H1 (cell line): ENCODE results near the gene MBNL1. TPM values are rescaled to one million over a fixed set of nuclear protein-coding genes. Genes with fewer than 3 reads are reported as not detected.

Experiments
- CTCF ChIA-PET: fragments of 300-600 bp; sonication (Branson Sonifier 250); formaldehyde crosslinking; loops from one replicate; lab custom pipeline; 2021; ENCODE audit not compliant: partially characterized antibody; lab: Charles Lee
- POLR2A ChIA-PET: fragments of 300-600 bp; sonication (Branson Sonifier 250); formaldehyde crosslinking; loops from one replicate; lab custom pipeline; 2021; ENCODE audit warnings: inconsistent platforms; ENCODE audit not compliant: partially characterized antibody; lab: Charles Lee
- DNase-seq, 2 experiments: peaks; one replicate each; pipeline versions ENCODE4 v3.0.0 to v3.0.0-alpha.2; 2010 to 2022; ENCODE audit warnings: low spot score in 2 of 2, low read depth in 1 of 2, mixed read lengths in 1 of 2
- FAIRE-seq: peaks from 2 replicates; lab custom pipeline; 2011; peaks lifted over from hg19 to GRCh38; lab: Jason Lieb, UNC
- H2AFZ ChIP-seq: 2 replicates; pipeline ENCODE4 v1.8.1; 2012; ENCODE audit warnings: low read length, inconsistent platforms
- H2AK5ac ChIP-seq: 2 replicates; pipeline ENCODE4 v1.6.1; 2013; ENCODE audit warnings: low read depth, low read length
- H2BK120ac ChIP-seq: replicated peaks from 2 replicates; pipeline ENCODE3; 2013; ENCODE audit warnings: low read depth, low read length, inconsistent platforms
- H2BK12ac ChIP-seq: 2 replicates; pipeline ENCODE4 v1.6.1; 2013; ENCODE audit warnings: low read depth, low read length
- H2BK15ac ChIP-seq: 2 replicates; pipeline ENCODE4 v1.6.1; 2013; ENCODE audit warnings: low read length
- H2BK20ac ChIP-seq: 2 replicates; pipeline ENCODE4 v1.6.1; 2013; ENCODE audit warnings: low read length
- H2BK5ac ChIP-seq: 2 replicates; pipeline ENCODE4 v1.6.1; 2013; ENCODE audit warnings: low read depth, low read length
- H3K14ac ChIP-seq: 2 replicates; pipeline ENCODE4 v1.6.1; 2013; ENCODE audit warnings: inconsistent platforms; ENCODE audit not compliant: insufficient read length
- H3K18ac ChIP-seq: 2 replicates; pipeline ENCODE4 v1.6.1; 2013; ENCODE audit warnings: low read length; ENCODE audit errors: extremely low read depth
- H3K23ac ChIP-seq: 2 replicates; pipeline ENCODE4 v1.6.1; 2013; ENCODE audit warnings: inconsistent platforms; ENCODE audit not compliant: insufficient read length
- H3K23me2 ChIP-seq: 2 replicates; pipeline ENCODE4 v1.6.1; 2013; ENCODE audit warnings: low read depth, low read length
- H3K27ac ChIP-seq: 2 replicates; pipeline ENCODE4 v1.6.1; 2011; ENCODE audit warnings: low read depth, low read length, inconsistent platforms
- H3K27me3 ChIP-seq, 4 experiments: replicated peaks in 1 of 4; 1 replicate in 1 of 4; 2 replicates in 3 of 4; pipeline versions ENCODE4 v1.6.1 to v1.8.1; 2011 to 2013; ENCODE audit warnings: low read length in 3 of 4, mild to moderate bottlenecking in 3 of 4, inconsistent platforms in 2 of 4, mixed read lengths in 2 of 4, moderate library complexity in 1 of 4; ENCODE audit not compliant: control insufficient read depth in 3 of 4, insufficient read depth in 3 of 4; ENCODE audit errors: extremely low read depth in 1 of 4
- H3K36me3 ChIP-seq, 4 experiments: 2 replicates each; pipeline versions ENCODE4 v1.6.1 to v1.8.1; 2011 to 2013; ENCODE audit warnings: mild to moderate bottlenecking in 4 of 4, low read length in 3 of 4, moderate library complexity in 2 of 4, control low read depth in 1 of 4, inconsistent platforms in 1 of 4; ENCODE audit not compliant: insufficient read depth in 4 of 4, control insufficient read depth in 2 of 4
- H3K4ac ChIP-seq: replicated peaks from 2 replicates; pipeline ENCODE3; 2013; ENCODE audit warnings: low read length, low read depth, mixed read lengths, inconsistent platforms; ENCODE audit not compliant: insufficient read length
- H3K4me1 ChIP-seq, 4 experiments: replicated peaks in 1 of 4; 1 replicate in 1 of 4; 2 replicates in 3 of 4; pipeline versions ENCODE4 v1.6.1 to v1.8.1; 2011 to 2013; ENCODE audit warnings: low read length in 3 of 4, inconsistent platforms in 2 of 4, mixed read lengths in 1 of 4; ENCODE audit not compliant: insufficient read depth in 4 of 4, control insufficient read depth in 3 of 4
- H3K4me2 ChIP-seq, 2 experiments: 2 replicates each; pipeline versions ENCODE4 v1.6.1 to v1.8.1; 2011 to 2013; ENCODE audit warnings: low read depth in 2 of 2, low read length in 2 of 2, control low read depth in 1 of 2, inconsistent platforms in 1 of 2, mild to moderate bottlenecking in 1 of 2; ENCODE audit not compliant: insufficient read depth in 1 of 2
- H3K4me3 ChIP-seq, 4 experiments: fragments of 200-600, 300-600 bp in 1 of 4; sonication (generic), shearing (Covaris generic), sonication (Bioruptor Twin) in 1 of 4; 2 replicates each; pipeline versions ENCODE4 v1.5.1 to v1.8.1; 2011 to 2016; ENCODE audit warnings: low read length in 4 of 4, low read depth in 3 of 4, control low read depth in 2 of 4, inconsistent platforms in 2 of 4, mild to moderate bottlenecking in 2 of 4, mixed read lengths in 1 of 4, moderate library complexity in 1 of 4; ENCODE audit not compliant: insufficient read depth in 2 of 4; ENCODE audit errors: extremely low read depth in 1 of 4
- H3K56ac ChIP-seq: replicated peaks from 2 replicates; pipeline ENCODE3; 2013; ENCODE audit warnings: low read depth, mild to moderate bottlenecking, mixed read lengths, low read length, inconsistent platforms; ENCODE audit not compliant: insufficient read length
- H3K79me1 ChIP-seq: 2 replicates; pipeline ENCODE4 v1.6.1; 2013; ENCODE audit warnings: low read depth, low read length, control low read depth
- H3K79me2 ChIP-seq, 2 experiments: 2 replicates each; pipeline versions ENCODE4 v1.6.1 to v1.8.1; 2012 to 2013; ENCODE audit warnings: low read length in 2 of 2, mild to moderate bottlenecking in 2 of 2, inconsistent platforms in 1 of 2; ENCODE audit not compliant: insufficient read depth in 2 of 2, control insufficient read depth in 1 of 2
- H3K9ac ChIP-seq, 4 experiments: replicated peaks in 1 of 4; 1 replicate in 1 of 4; 2 replicates in 3 of 4; pipeline versions ENCODE4 v1.6.1 to v1.8.1; 2011 to 2013; ENCODE audit warnings: low read depth in 3 of 4, low read length in 3 of 4, control low read depth in 2 of 4, mild to moderate bottlenecking in 2 of 4, moderate library complexity in 2 of 4, inconsistent platforms in 1 of 4; ENCODE audit errors: extremely low read depth in 1 of 4
- H3K9me3 ChIP-seq, 2 experiments: 2 replicates each; pipeline versions ENCODE4 v1.6.1 to v1.8.1; 2012 to 2013; ENCODE audit warnings: mild to moderate bottlenecking in 2 of 2, moderate library complexity in 2 of 2, control low read depth in 1 of 2, inconsistent platforms in 1 of 2, low read depth in 1 of 2, low read length in 1 of 2, mixed read lengths in 1 of 2; ENCODE audit not compliant: insufficient read depth in 2 of 2
- H4K20me1 ChIP-seq, 2 experiments: replicated peaks in 1 of 2; 2 replicates each; pipeline versions ENCODE3 to v1.8.1; 2011 to 2013; ENCODE audit warnings: inconsistent platforms in 2 of 2, low read length in 2 of 2, mild to moderate bottlenecking in 1 of 2; ENCODE audit not compliant: insufficient read depth in 2 of 2, control insufficient read depth in 1 of 2
- H4K5ac ChIP-seq: 2 replicates; pipeline ENCODE4 v1.6.1; 2013; ENCODE audit warnings: low read length, low read depth, mixed read lengths, inconsistent platforms; ENCODE audit not compliant: insufficient read length
- H4K8ac ChIP-seq: 2 replicates; pipeline ENCODE4 v1.8.0; 2013; ENCODE audit warnings: mild to moderate bottlenecking, moderate library complexity, low read length, inconsistent platforms; ENCODE audit not compliant: insufficient read depth; ENCODE audit errors: extremely low read depth
- H4K91ac ChIP-seq: replicated peaks from 2 replicates; pipeline ENCODE3; 2013; ENCODE audit warnings: low read length, mixed read lengths, inconsistent platforms; ENCODE audit not compliant: insufficient read length
- ATF3 ChIP-seq: IDR thresholded peaks from 2 replicates; pipeline ENCODE4 v1.6.1; 2011; ENCODE audit warnings: low read depth, mild to moderate bottlenecking, low read length; ENCODE audit not compliant: insufficient read depth
- CBX8 ChIP-seq: fragments of 300-800, 300-1000 bp; sonication (generic); IDR thresholded peaks from 2 replicates; pipeline ENCODE4 v1.7.1; 2016; ENCODE audit warnings: low read depth, low read length, borderline replicate concordance
- CTBP2 ChIP-seq: IDR thresholded peaks from 2 replicates; pipeline ENCODE4 v1.7.0; 2011; ENCODE audit warnings: borderline replicate concordance, mild to moderate bottlenecking, moderate library complexity, mixed read lengths, low read length; ENCODE audit not compliant: insufficient read depth, insufficient read length
- EP300 ChIP-seq, 2 experiments: IDR thresholded peaks; 1 replicate in 1 of 2; 2 replicates in 1 of 2; pipeline ENCODE4 v1.6.1; 2011 to 2012; ENCODE audit warnings: low read depth in 2 of 2, low read length in 2 of 2, mild to moderate bottlenecking in 2 of 2, borderline replicate concordance in 1 of 2, inconsistent platforms in 1 of 2, moderate library complexity in 1 of 2
- JUND ChIP-seq: IDR thresholded peaks from 2 replicates; pipeline ENCODE4 v1.6.1; 2011; ENCODE audit warnings: mild to moderate bottlenecking, improper control_type of control experiment, low read length
- PHF8 ChIP-seq: fragments of 200-600 bp; sonication (generic); conservative IDR thresholded peaks from 2 replicates; pipeline ENCODE4 v1.7.1; 2012; ENCODE audit warnings: low read depth, mild to moderate bottlenecking, inconsistent platforms, low read length, moderate library complexity
- POLR2A ChIP-seq, 2 experiments: IDR thresholded peaks; 1 replicate in 1 of 2; 2 replicates in 1 of 2; pipeline ENCODE4 v1.6.1; 2011; ENCODE audit warnings: low read depth in 2 of 2, low read length in 2 of 2, mild to moderate bottlenecking in 2 of 2; ENCODE audit errors: control extremely low read depth in 1 of 2
- POU5F1 ChIP-seq: IDR thresholded peaks from 2 replicates; pipeline ENCODE4 v1.6.1; 2011; ENCODE audit warnings: low read depth, mild to moderate bottlenecking, low read length, moderate library complexity
- RBBP5 ChIP-seq: IDR thresholded peaks from 2 replicates; pipeline ENCODE4 v1.7.1; 2012; ENCODE audit warnings: low read depth, mild to moderate bottlenecking, inconsistent platforms, low read length, moderate library complexity, borderline replicate concordance
- RNF2 ChIP-seq: fragments of 200-900, 300-1000 bp; sonication (generic); IDR thresholded peaks from 2 replicates; pipeline ENCODE4 v1.7.1; 2016; ENCODE audit warnings: borderline replicate concordance, low read depth, mild to moderate bottlenecking, antibody characterized with exemption, low read length; ENCODE audit not compliant: poor library complexity, severe bottlenecking; ENCODE audit errors: missing control alignments
- RXRA ChIP-seq: IDR thresholded peaks from 2 replicates; pipeline ENCODE4 v1.6.1; 2011; ENCODE audit warnings: low read depth, mild to moderate bottlenecking, low read length, moderate library complexity; ENCODE audit not compliant: insufficient read depth
- SUZ12 ChIP-seq: fragments of 200-600 bp; sonication (generic); IDR thresholded peaks from 2 replicates; pipeline ENCODE4 v1.6.1; 2012; ENCODE audit warnings: mild to moderate bottlenecking, inconsistent platforms, low read length, moderate library complexity, mixed read lengths
- TEAD4 ChIP-seq: IDR thresholded peaks from 2 replicates; pipeline ENCODE4 v1.6.1; 2012; ENCODE audit warnings: low read depth, low read length, inconsistent platforms, mixed read lengths
- WGBS, 2 experiments: shearing (Covaris generic) in 1 of 2; methylation state at CpG; one replicate each; pipeline versions ENCODE4 v1.1.6 to v1.1.7; 2013 to 2015; ENCODE audit warnings: low lambda C conversion rate in 2 of 2, mixed read lengths in 2 of 2, inconsistent platforms in 1 of 2, low coverage in 1 of 2, missing lambda C conversion rate in 1 of 2; ENCODE audit not compliant: insufficient replicate concordance in 2 of 2, insufficient coverage in 1 of 2, insufficient read length in 1 of 2; ENCODE audit errors: extremely low coverage in 1 of 2, missing lambda C conversion rate in 1 of 2; 5-methylcytosine and 5-hydroxymethylcytosine counted together
- polyA plus RNA-seq, 7 experiments: library from polyadenylated mRNA; depleted of rRNA in 3 of 7; stranded (reverse) in 5 of 7; unstranded in 2 of 7; fragments of >200 nt in 5 of 7; fragments of 200-250 nt in 2 of 7; gene quantifications; 1 replicate in 5 of 7; 2 replicates in 1 of 7; 4 replicates in 1 of 7; pipeline versions ENCODE4 v1.2.1 to v1.2.3, GENCODE V29; 2011 to 2013; ENCODE audit warnings: missing spikeins in 2 of 7, mixed read lengths in 2 of 7
- total RNA-seq: library from RNA; stranded (reverse); fragmentation: NEBNext Ultra II Directional; extraction: Animal tissue kit (Norgen Biotek cat#: 25700); gene quantifications from 2 replicates; pipeline ENCODE4 v1.2.1, GENCODE V29; 2021

Gene MBNL1
- total and polyA plus RNA-seq, 2 of the 8 experiments (the other 6 are each of a cell fraction or from before 2014, with no cell fraction given) = 5.0 to 16.4 TPM

GRCh38 chr3:152383136-152383606 is 114.4 kb downstream of the MBNL1 start:
- Histone ChIP-seq H3K23ac (no peak overlapping the region), H3K79me2 (peaks cover 0 to 32% of the 10 kb centered on the region in 2 experiments; a peak in 2 of 4 replicates), H4K91ac (no peak overlapping the region), H4K5ac (no peak overlapping the region), H2BK5ac (no peak overlapping the region), H3K18ac (no peak overlapping the region), H3K27me3 (no peaks in the 10 kb centered on the region), H3K4me3 (no peak overlapping the region), H2AFZ (no peak overlapping the region), H4K8ac (no peak overlapping the region), H3K56ac (no peak overlapping the region), H3K27ac (no peak overlapping the region), H3K9ac (no peak overlapping the region), H3K4me1 (peaks cover 0 to 19% (median 1%) of the 10 kb centered on the region in 4 experiments; a peak in 3 of 7 replicates), H3K36me3 (no peaks in the 10 kb centered on the region), H4K20me1 (peaks cover 0 to 2% of the 10 kb centered on the region in 2 experiments), H2BK120ac (no peak overlapping the region), H3K4ac (no peak overlapping the region), H2AK5ac (no peak overlapping the region), H3K14ac (no peak overlapping the region), H2BK20ac (no peak overlapping the region), H3K9me3 (no peaks in the 10 kb centered on the region), H3K23me2 (no peaks in the 10 kb centered on the region), H3K79me1 (no peaks in the 10 kb centered on the region), H2BK15ac (no peak overlapping the region), H2BK12ac (no peak overlapping the region), H3K4me2 (no peak overlapping the region)
- POLR2A ChIA-PET = no interaction called here
- DNase-seq = no peak
- CTCF ChIA-PET = interaction anchor here (0.6 to 1.1 kb wide), 7 partner anchors 13 to 311 kb away, joined by 3 to 4 read pairs (median 3); no protein-coding TSS in a partner anchor
- no peak for FAIRE-seq
- WGBS, 2 experiments = 82% methylated on average over 1 of the region's 1 CpG; no CpG with 5 or more reads in 1 of the 2 experiments
- TF ChIP-seq JUND = no peak
- no peak for TF ChIP-seq POLR2A (IDR thresholded peaks at IDR 0.05; ENCODE audit: control extremely low read depth in 1 of 2, low read depth in 2 of 2, low read length in 2 of 2)
- no peak for TF ChIP-seq CTBP2
- TF ChIP-seq RNF2 = no peak
- TF ChIP-seq CBX8 = no peak
- TF ChIP-seq PHF8 = no peak
- no peak for TF ChIP-seq RBBP5
- TF ChIP-seq ATF3 = no peak
- no peak for TF ChIP-seq EP300 (IDR thresholded peaks at IDR 0.05; ENCODE audit: borderline replicate concordance in 1 of 2, low read depth in 2 of 2, low read length in 2 of 2)
- TF ChIP-seq TEAD4 = no peak
- no peak for TF ChIP-seq POU5F1
- TF ChIP-seq SUZ12 = no peak
- no peak for TF ChIP-seq RXRA
